ENCODE data around the gene SCARB1.

SCARB1 gene

GRCh38 chr12:124754949-124755800 is 108.5 kb downstream of the SCARB1 start:
- peak; percentile 80 for DNase-seq

GRCh38 chr12:124754491-124754890 is 109.2 kb downstream of the SCARB1 start:
- DNase-seq: no peak

- DNase-seq: no peak
These were observed 109.7 kb downstream of the SCARB1 start for GRCh38 chr12:124753993-124754392.

GRCh38 chr12:124753228-124753591 is 110.5 kb downstream of the SCARB1 start:
- peak; percentile 37 for DNase-seq

- no peak for DNase-seq
These were observed 111.0 kb downstream of the SCARB1 start for GRCh38 chr12:124752437-124753227.

GRCh38 chr12:124751654-124752355 is 111.9 kb downstream of the SCARB1 start:
- no peak for DNase-seq

- no peak for DNase-seq
These were observed 112.7 kb downstream of the SCARB1 start for GRCh38 chr12:124750787-124751471.

- DNase-seq: no peak
These were observed 113.5 kb downstream of the SCARB1 start for GRCh38 chr12:124750149-124750656.

GRCh38 chr12:124749725-124750124 is 113.9 kb downstream of the SCARB1 start:
- no peak for DNase-seq

GRCh38 chr12:124747426-124748161 is 116.1 kb downstream of the SCARB1 start:
- no peak for DNase-seq

GRCh38 chr12:124746649-124747425 is 116.8 kb downstream of the SCARB1 start:
- DNase-seq: no peak

- peak; percentile 70 for DNase-seq
These were observed 117.6 kb downstream of the SCARB1 start for GRCh38 chr12:124745891-124746570.

GRCh38 chr12:124745465-124745890 is 118.2 kb downstream of the SCARB1 start:
- no peak for DNase-seq

- no peak for DNase-seq
These were observed 118.8 kb downstream of the SCARB1 start for GRCh38 chr12:124744659-124745464.

GRCh38 chr12:124744273-124744640 is 119.4 kb downstream of the SCARB1 start:
- no peak for DNase-seq

GRCh38 chr12:124743479-124744272 is 120.0 kb downstream of the SCARB1 start:
- DNase-seq: no peak

- DNase-seq: no peak
These were observed 121.0 kb downstream of the SCARB1 start for GRCh38 chr12:124742678-124743077.

- no peak for DNase-seq
These were observed 121.6 kb downstream of the SCARB1 start for GRCh38 chr12:124742111-124742510.

GRCh38 chr12:124741211-124741610 is 122.5 kb downstream of the SCARB1 start:
- no peak for DNase-seq
